HepG2 (cell line): ENCODE results near the gene SH3GLB2. TPM values are rescaled to one million over a fixed set of nuclear protein-coding genes. Genes with fewer than 3 reads are reported as not detected.

Experiments
- ARNT ChIP-seq: fragments of 450-650 bp; IDR thresholded peaks from 2 replicates; pipeline ENCODE4 v1.6.1; 2017
- CREB3 ChIP-seq: sonication (generic); formaldehyde crosslinking; IDR thresholded peaks from 2 replicates; pipeline ENCODE4 v1.5.0; 2020; ENCODE audit warnings: missing genetic modification reagents
- EHMT2 ChIP-seq: fragments of 200-600 bp; sonication (generic); IDR thresholded peaks from 2 replicates; pipeline ENCODE4 v1.7.0; 2017; ENCODE audit warnings: antibody characterized with exemption, low read depth, low read length, borderline replicate concordance
- ELF3 ChIP-seq: IDR thresholded peaks from 2 replicates; pipeline ENCODE4 v1.6.1; 2016; ENCODE audit warnings: missing genetic modification reagents, missing compliant biosample characterization
- FOXP1 ChIP-seq, 2 experiments: fragments of 450-650 bp in 1 of 2; IDR thresholded peaks; 2 replicates each; pipeline ENCODE4 v1.6.1; 2017 to 2018; ENCODE audit warnings: antibody characterized with exemption in 1 of 2
- IKZF1 ChIP-seq: fragments of 450-650 bp; IDR thresholded peaks from 2 replicates; pipeline ENCODE4 v1.7.1; 2016
- IRX3 ChIP-seq: sonication (generic); formaldehyde crosslinking; IDR thresholded peaks from 2 replicates; pipeline ENCODE4 v1.8.1; 2023; ENCODE audit warnings: mild to moderate bottlenecking, low read depth, missing genetic modification reagents, borderline replicate concordance
- KLF16 ChIP-seq, 2 experiments: sonication (generic) in 1 of 2; formaldehyde crosslinking in 1 of 2; IDR thresholded peaks; 2 replicates each; pipeline versions ENCODE4 v1.6.1 to v1.8.0; 2016 to 2023; ENCODE audit warnings: missing genetic modification reagents in 2 of 2, missing compliant biosample characterization in 1 of 2
- NFE2L1 ChIP-seq: sonication (generic); formaldehyde crosslinking; IDR thresholded peaks from 2 replicates; pipeline ENCODE4 v1.4.0; 2020; ENCODE audit warnings: missing genetic modification reagents, mild to moderate bottlenecking, borderline replicate concordance
- NR2F1 ChIP-seq, 2 experiments: fragments of 450-650 bp in 1 of 2; formaldehyde crosslinking in 1 of 2; IDR thresholded peaks; 2 replicates each; pipeline versions ENCODE4 v1.5.0 to v1.6.1; 2016 to 2020; ENCODE audit warnings: mild to moderate bottlenecking in 1 of 2, missing compliant biosample characterization in 1 of 2, missing genetic modification reagents in 1 of 2, moderate library complexity in 1 of 2
- ONECUT2 ChIP-seq: sonication (generic); formaldehyde crosslinking; IDR thresholded peaks from 2 replicates; pipeline ENCODE4 v1.4.0; 2020; ENCODE audit warnings: missing genetic modification reagents
- PAF1 ChIP-seq: IDR thresholded peaks from 2 replicates; pipeline ENCODE4 v1.6.1; 2016; ENCODE audit warnings: missing genetic modification reagents, missing compliant biosample characterization
- PRDM10 ChIP-seq: sonication (generic); formaldehyde crosslinking; IDR thresholded peaks from 2 replicates; pipeline ENCODE4 v1.4.0; 2020; ENCODE audit warnings: low read depth, missing genetic modification reagents
- REPIN1 ChIP-seq: sonication (generic); formaldehyde crosslinking; IDR thresholded peaks from 2 replicates; pipeline ENCODE4 v1.8.0; 2022; ENCODE audit warnings: missing genetic modification reagents, low read depth, mild to moderate bottlenecking, borderline replicate concordance
- TBP ChIP-seq: sonication (generic); formaldehyde crosslinking; IDR thresholded peaks from 2 replicates; pipeline ENCODE4 v1.5.0; 2020; ENCODE audit warnings: missing genetic modification reagents
- TBX2 ChIP-seq: sonication (generic); formaldehyde crosslinking; IDR thresholded peaks from 2 replicates; pipeline ENCODE4 v1.5.0; 2020; ENCODE audit warnings: missing genetic modification reagents, mild to moderate bottlenecking, borderline replicate concordance
- TFAP4 ChIP-seq: sonication (generic); IDR thresholded peaks from 2 replicates; pipeline ENCODE4 v1.6.1; 2016; ENCODE audit warnings: low read depth, borderline replicate concordance
- TGIF2 ChIP-seq: IDR thresholded peaks from 2 replicates; pipeline ENCODE4 v1.6.1; 2016; ENCODE audit warnings: control low read depth, missing compliant biosample characterization
- TOPORS ChIP-seq: sonication (generic); formaldehyde crosslinking; IDR thresholded peaks from 2 replicates; pipeline ENCODE4 v1.8.0; 2023; ENCODE audit warnings: mild to moderate bottlenecking, missing genetic modification reagents
- ZFP82 ChIP-seq: sonication (generic); formaldehyde crosslinking; IDR thresholded peaks from 2 replicates; pipeline ENCODE4 v1.5.1; 2020; ENCODE audit warnings: mild to moderate bottlenecking, missing genetic modification reagents, borderline replicate concordance
- ZNF143 ChIP-seq: sonication (generic); formaldehyde crosslinking; IDR thresholded peaks from 2 replicates; pipeline ENCODE4 v1.4.0; 2020; ENCODE audit warnings: missing genetic modification reagents
- ZNF207 ChIP-seq: fragments of 450-650 bp; IDR thresholded peaks from 2 replicates; pipeline ENCODE4 v1.6.1; 2016; ENCODE audit warnings: antibody characterized with exemption, borderline replicate concordance
- ZNF256 ChIP-seq: sonication (generic); formaldehyde crosslinking; conservative IDR thresholded peaks from 2 replicates; pipeline ENCODE4 v1.4.0; 2020; ENCODE audit warnings: missing genetic modification reagents
- ZNF44 ChIP-seq: sonication (generic); formaldehyde crosslinking; IDR thresholded peaks from 2 replicates; pipeline ENCODE4 v1.5.1; 2020; ENCODE audit warnings: mild to moderate bottlenecking, missing genetic modification reagents
- ZNF691 ChIP-seq: sonication (generic); formaldehyde crosslinking; IDR thresholded peaks from 2 replicates; pipeline ENCODE4 v1.4.0; 2020; ENCODE audit warnings: missing genetic modification reagents, low read depth, mild to moderate bottlenecking, borderline replicate concordance
- polyA plus RNA-seq, 8 experiments: library from polyadenylated mRNA; depleted of rRNA in 3 of 8; stranded (reverse) in 7 of 8; unstranded in 1 of 8; fragments of >200 nt; fragmentation: Illumina TruSeq in 4 of 8; extraction: Trizol in 4 of 8; gene quantifications; 2 replicates each; pipeline versions ENCODE4 v1.2.1 to v1.2.3, GENCODE V29; 2011 to 2016; ENCODE audit warnings: low read depth in 4 of 8, missing spikeins in 1 of 8, mixed read lengths in 1 of 8; ENCODE audit not compliant: insufficient read depth in 1 of 8
- total RNA-seq, 5 experiments: library from RNA; depleted of rRNA; stranded (reverse); fragments of >200 nt; fragmentation: Illumina TruSeq; extraction: Trizol; gene quantifications; 2 replicates each; pipeline ENCODE4 v1.2.3, GENCODE V29; 2016; ENCODE audit warnings: low read depth in 1 of 5

The SH3GLB2 gene
- total and polyA plus RNA-seq, 2 of the 13 experiments (the other 11 are each of a cell fraction or from before 2014, with no cell fraction given) = 24.0 to 40.6 TPM

GRCh38 chr9:129036241-129036922, 8.3 kb upstream of the SH3GLB2 start, which contains the start of gene MIGA2 (continued):
- no peak for TF ChIP-seq EHMT2
- no peak for TF ChIP-seq TOPORS (CRISPR knock-in tag)
- no peak for TF ChIP-seq NFE2L1 (CRISPR knock-in tag)
- TF ChIP-seq TGIF2 = no peak
- no peak for TF ChIP-seq IRX3
- TF ChIP-seq TFAP4 = no peak
- no peak for TF ChIP-seq ARNT
- peak in 1 of 2 experiments; percentile 29; a peak in 1 of 4 replicates for TF ChIP-seq NR2F1 (CRISPR knock-in tag; IDR thresholded peaks at IDR 0.05)
- TF ChIP-seq CREB3 (CRISPR knock-in tag) = no peak
- TF ChIP-seq ZNF44 (CRISPR knock-in tag) = no peak
- TF ChIP-seq ZFP82 = no peak
- no peak for TF ChIP-seq FOXP1 (IDR thresholded peaks at IDR 0.05)
- no peak for TF ChIP-seq FOXP1 (CRISPR knock-in tag; IDR thresholded peaks at IDR 0.05)
- peak; percentile 47; the same call in 1 of the 2 replicates for TF ChIP-seq PRDM10 (CRISPR knock-in tag)
- no peak for TF ChIP-seq REPIN1
- no peak; the same call in 1 of the 2 replicates for TF ChIP-seq ELF3 (CRISPR knock-in tag)
- no peak for TF ChIP-seq TBP (CRISPR knock-in tag)
- no peak for TF ChIP-seq ZNF691 (CRISPR knock-in tag)
- no peak for TF ChIP-seq ZNF143 (CRISPR knock-in tag)
- TF ChIP-seq PAF1 (CRISPR knock-in tag) = no peak
- TF ChIP-seq TBX2 (CRISPR knock-in tag) = peak; percentile 34; the same call in 1 of the 2 replicates
- TF ChIP-seq IKZF1 = no peak
- TF ChIP-seq ONECUT2 = no peak
- no peak for TF ChIP-seq ZNF256 (CRISPR knock-in tag)
- no peak for TF ChIP-seq ZNF207
- peak in 1 of 2 experiments; percentile 76; a peak in 2 of 4 replicates for TF ChIP-seq KLF16 (CRISPR knock-in tag; IDR thresholded peaks at IDR 0.05)
